GM12865 (cell line): ENCODE data around the gene FGF8.

ENCODE experiments used
- DNase-seq: peaks from one replicate; pipeline ENCODE4 v3.0.0; 2010; ENCODE audit warnings: low read depth
- H3K4me3 ChIP-seq: 2 replicates; pipeline ENCODE4 v1.5.1; 2011; ENCODE audit warnings: mild to moderate bottlenecking, low read depth, low read length, control low read depth
- TF ChIP-seq, protein P1 (sequence below): IDR thresholded peaks from 2 replicates; pipeline ENCODE4 v1.5.1; 2011; ENCODE audit warnings: low read length, control low read depth, low read depth, inconsistent platforms; ENCODE audit not compliant: insufficient read depth; ENCODE audit errors: missing control alignments

The FGF8 gene

DNA sequence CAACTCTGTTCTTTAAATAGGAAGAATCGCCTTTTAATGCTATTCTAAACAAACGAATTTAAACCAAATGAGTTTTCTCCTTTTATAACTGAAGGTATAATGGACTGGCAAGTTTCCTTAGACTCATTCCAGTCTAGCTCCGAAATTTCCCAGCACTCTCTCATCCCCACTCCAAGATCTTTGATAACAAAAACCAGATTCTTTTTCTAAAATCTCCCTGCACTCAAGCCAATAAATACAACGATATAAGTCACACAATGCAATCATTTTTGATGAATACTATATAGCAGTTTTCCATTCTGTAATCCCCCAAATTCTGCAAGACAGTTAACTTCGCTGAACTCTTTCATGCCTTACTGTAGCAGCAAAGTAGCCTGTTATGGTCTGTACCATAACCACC is 40.5 kb upstream of the FGF8 start:
- H3K4me3 ChIP-seq, result peak overlapping the region; percentile 91
- DNase-seq, result no peak
- TF ChIP-seq, protein P1, sequence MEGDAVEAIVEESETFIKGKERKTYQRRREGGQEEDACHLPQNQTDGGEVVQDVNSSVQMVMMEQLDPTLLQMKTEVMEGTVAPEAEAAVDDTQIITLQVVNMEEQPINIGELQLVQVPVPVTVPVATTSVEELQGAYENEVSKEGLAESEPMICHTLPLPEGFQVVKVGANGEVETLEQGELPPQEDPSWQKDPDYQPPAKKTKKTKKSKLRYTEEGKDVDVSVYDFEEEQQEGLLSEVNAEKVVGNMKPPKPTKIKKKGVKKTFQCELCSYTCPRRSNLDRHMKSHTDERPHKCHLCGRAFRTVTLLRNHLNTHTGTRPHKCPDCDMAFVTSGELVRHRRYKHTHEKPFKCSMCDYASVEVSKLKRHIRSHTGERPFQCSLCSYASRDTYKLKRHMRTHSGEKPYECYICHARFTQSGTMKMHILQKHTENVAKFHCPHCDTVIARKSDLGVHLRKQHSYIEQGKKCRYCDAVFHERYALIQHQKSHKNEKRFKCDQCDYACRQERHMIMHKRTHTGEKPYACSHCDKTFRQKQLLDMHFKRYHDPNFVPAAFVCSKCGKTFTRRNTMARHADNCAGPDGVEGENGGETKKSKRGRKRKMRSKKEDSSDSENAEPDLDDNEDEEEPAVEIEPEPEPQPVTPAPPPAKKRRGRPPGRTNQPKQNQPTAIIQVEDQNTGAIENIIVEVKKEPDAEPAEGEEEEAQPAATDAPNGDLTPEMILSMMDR, result no peak

DNA sequence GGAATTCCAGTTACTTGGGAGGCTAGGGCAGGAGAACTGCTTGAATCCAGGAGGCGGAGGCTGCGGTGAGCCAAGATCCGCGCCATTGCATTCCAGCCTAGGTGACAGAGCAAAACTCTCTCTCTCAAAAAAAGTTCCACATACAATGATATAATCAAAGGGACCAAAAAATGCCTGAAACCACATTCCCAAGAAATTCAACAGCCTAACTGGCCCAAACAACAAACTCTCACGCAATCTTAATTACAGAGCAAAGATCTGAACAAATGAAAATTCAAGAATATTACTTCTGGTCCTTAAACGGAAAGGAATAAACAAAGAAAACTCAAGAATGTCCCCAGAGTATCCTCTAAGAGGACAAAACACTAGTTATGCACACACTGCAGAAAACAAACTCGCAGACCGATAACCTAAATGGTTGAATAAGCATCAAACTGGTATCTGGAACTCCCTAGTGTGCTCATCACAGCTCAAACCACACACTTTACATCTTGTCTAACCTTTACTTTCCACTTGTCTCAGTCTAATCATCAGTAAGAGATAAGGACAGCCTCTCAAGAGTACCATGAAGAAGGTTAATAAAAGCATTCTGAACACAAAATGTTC is 38.7 kb upstream of the FGF8 start:
- peak overlapping the region; percentile 91 for H3K4me3 ChIP-seq
- TF ChIP-seq, protein P1, result no peak
- DNase-seq, result peak; percentile 63

DNA sequence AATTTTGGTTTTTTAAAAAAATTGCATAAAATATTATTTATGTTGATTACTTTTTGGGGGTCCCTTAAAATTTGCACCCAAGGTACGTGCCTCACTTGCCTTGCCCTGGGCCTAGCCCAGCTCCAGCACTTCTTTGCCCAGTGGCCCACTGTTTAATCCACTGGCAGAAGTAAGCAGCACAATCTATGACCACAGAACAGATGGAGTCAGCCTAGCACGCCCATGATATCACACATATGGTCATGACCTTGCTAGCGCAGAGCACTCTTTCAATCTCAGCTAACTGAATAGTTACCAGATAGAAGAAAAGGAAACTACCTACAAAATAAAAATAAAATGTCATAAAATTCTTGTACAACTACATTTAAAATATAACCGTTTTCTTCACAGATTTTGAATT is 36.7 kb upstream of the FGF8 start:
- H3K4me3 ChIP-seq, result no peak overlapping the region
- TF ChIP-seq, protein P1, result no peak
- DNase-seq, result no peak

DNA sequence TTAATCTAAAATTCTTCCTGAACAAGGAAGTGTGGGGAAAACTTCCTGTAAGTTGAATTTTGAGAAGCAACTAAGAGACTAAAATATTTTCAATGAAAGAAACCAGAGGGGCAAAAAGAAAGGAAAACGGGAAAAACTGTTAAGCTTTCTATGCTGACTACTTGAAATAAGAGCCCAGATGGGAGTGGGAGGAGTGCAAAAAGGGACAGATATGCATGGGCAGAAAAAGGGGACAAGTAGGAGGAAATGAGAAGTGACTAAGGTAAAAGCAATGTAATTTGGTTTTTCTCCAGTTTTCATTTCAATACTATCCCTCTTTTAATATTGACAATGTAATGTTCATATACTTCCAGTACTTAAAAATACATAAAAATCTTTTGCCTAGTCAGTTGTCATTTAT is 31.2 kb upstream of the FGF8 start:
- no peak for DNase-seq
- H3K4me3 ChIP-seq, result no peak overlapping the region
- TF ChIP-seq, protein P1, result no peak

DNA sequence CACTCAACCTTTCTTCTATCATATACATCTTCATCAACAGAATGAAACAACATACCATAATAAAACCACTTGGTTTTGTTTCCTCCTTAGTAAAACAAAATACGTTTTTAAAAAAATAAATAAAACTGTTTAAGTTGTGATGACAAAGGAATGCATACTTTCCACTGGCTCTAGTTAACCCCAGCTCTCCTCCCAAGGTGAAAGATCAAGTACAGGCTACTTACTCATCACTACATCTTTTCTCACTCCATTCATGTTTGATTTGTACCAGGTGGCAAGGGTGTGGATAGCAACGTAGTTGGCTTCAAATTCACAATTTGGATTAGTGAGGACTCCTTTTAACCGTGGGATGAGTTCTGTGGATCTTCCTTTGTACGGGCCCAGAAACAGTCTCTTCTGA is 27.6 kb upstream of the FGF8 start:
- TF ChIP-seq, protein P1, result no peak
- no peak overlapping the region for H3K4me3 ChIP-seq
- DNase-seq, result no peak

DNA sequence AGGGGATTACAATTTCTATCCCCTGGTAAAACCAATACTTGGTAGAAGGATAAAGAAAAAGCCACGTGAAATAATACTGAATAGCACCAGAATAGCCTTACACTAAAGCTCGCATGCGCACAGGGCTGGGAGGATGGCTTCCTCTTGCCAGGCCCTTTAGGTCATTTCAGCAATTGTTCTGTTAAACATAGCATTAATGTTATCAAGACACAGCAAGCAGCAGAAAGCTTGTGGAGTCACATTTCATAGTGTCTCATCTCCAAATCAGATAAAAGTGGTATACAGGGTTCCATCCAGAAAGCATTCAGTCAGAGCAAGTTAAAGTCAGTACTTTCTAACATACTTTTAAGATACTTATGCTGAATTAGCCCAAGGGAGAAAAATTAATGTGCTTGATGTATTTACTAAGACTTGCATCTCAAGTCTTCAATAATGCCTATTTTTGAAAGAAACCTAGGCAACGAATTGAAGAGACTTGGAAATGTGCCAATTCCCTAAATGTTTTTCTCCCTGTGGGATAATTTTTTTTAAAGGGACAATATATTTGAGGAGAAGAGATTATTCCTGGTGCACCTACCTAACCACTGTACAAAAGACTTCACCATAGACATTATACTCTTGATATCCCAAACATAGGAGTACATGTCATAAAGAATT is 21.6 kb upstream of the FGF8 start:
- TF ChIP-seq, protein P1, result no peak
- DNase-seq, result no peak

DNA sequence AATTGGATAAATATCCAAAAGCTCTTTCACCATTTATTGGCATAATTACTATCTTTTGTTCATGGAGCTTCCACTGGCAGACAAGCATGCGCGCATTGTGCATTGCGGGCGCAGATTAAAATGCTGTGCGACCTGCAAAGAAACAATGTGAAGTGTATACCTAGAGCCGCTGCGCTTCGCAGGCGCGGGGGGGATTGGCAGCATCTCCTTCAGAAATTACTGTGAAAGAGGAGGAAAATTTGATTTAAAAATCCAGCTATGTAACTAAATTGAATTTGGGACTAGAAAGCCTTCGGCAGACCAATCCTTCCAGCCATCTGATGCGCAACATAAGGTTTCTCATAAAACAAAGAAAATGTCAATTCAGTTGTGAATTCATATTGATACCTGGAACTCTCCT is 17.6 kb upstream of the FGF8 start:
- H3K4me3 ChIP-seq, result no peak overlapping the region
- TF ChIP-seq, protein P1, result no peak
- no peak for DNase-seq

More for the DNA sequence above, 21.6 kb upstream of the FGF8 start:
- H3K4me3 ChIP-seq, result no peak overlapping the region
